HG03066 (cell line): ENCODE data around the gene RAB7A.
"Not testable (repeated sequence)": the region's sequence is repeated elsewhere in the genome, so short reads cannot be mapped to it uniquely, and the experiment has no call there.

Experiments
- ATAC-seq: cut with Tn5 transposase; IDR thresholded peaks from one replicate; pipeline ENCODE4 v1.9.1; 2021; ENCODE audit warnings: low read depth; ENCODE audit not compliant: unreplicated experiment

Gene RAB7A

DNA sequence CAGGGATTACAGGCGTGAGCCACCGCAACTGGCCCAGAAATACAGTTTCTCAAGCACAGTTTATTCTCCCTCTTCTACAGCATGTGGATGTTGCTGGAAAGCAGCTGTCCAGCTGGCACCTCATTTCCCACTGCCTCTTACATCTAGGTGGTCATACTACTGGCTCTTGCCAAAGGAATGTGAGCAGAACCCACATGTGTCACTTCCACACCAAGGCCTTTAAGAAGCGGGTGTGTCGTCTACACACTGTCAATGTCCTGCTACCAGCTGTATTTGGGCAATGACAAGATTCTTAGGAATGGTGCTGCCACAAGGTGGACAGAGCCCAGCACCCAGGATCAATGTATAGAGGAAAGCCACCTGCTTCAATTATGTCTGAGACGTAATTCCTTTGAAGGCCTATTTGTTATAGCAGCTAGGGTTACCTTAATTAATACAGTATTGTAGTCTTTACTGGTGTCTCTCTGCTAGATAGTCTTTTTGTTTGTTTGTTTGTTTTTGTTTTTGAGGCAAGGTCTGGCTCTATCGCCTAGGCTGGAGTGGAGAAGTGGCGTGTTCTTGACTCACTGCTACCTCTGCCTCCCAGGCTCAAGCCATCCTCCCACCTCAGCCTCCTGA lies 15.1 kb upstream of the RAB7A start:
- ATAC-seq = no peak

DNA sequence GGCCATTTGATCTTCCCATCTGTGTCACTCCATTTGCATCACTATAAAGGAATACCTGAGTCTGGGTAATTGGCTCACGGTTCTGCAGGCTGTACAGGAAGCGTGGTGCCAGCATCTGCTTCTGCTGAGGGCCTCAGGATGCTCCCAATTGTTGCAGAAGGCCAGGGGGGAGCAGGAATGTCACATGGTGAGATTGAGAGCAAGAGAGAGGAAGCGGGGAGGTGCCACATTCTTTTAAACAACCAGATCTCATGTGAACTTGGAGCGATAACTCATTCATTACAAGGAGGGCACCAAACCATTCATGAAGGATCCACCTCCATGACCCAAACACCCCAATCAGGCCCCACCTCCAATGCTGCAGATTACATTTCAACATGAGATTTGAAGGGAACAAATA lies 13.1 kb upstream of the RAB7A start:
- ATAC-seq = no peak

DNA sequence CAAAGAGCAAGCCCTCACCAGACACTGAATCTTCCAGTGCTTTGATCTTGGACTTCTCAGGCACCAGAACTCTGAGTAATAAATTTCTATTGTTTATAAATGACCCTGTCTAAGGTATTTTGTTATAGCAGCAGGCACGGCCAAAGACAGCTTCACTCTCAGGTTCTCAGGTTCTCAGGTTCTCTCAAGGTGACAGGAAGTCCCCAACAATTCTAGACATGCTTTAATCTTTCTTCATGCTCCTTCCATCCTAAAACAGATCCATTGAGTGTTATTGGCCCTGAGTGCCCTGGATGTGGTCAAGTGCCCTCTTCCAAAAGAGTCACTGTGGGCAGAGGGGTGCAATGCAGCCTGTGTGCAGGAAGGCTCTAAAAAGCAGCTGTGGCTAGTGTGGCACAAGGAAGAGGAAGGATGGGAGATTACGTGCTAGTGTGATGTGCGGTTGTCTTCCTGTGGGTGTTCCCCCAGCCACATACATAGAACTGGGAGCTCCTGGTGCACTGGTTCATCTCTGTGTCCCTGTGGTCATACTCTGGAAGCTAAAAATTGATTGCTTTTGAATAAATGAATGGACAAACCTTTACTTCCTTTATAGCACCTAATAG lies 11.0 kb upstream of the RAB7A start:
- ATAC-seq = no peak

DNA sequence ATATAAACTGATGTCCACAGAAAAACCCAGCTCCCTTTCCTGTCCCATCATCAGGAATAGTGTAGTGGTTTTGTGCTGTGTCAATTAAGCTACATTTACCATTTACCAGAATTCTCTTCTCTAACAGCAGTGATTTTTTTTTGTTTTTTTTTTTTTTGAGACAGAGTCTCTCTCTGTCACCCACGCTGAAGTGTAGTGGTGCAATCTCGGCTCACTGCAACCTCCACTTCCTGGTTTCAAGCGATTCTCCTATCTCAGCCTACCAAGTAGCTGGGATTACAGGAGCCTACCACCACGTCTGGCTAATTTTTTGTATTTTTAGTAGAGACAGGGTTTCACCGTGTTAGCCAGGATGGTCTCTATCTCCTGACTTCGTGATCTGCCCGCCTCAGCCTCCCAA lies 7.1 kb upstream of the RAB7A start:
- ATAC-seq = not testable (repeated sequence)

DNA sequence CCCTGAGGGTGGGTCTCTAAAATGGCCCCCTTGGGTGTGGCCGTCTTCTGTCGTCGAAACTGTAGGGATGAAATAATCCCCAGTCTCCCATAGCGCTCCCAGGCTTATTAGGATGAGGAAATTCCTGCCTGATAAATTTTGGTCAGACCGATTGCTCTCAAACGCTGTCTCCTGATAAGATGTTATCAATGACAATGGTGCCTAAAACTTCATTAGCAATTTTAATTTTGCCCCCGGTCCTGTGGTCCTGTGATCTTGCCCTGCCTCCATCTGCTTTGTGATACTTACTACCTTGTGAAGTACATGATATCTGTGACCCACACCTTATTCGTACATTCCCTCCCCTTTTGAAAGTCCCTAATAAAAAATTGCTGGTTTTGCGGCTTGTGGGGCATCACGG lies 5.1 kb upstream of the RAB7A start:
- no peak for ATAC-seq

- ATAC-seq = no peak
Observed at GRCh38 chr3:128723477-128723876, 2.5 kb upstream of the RAB7A start.

DNA sequence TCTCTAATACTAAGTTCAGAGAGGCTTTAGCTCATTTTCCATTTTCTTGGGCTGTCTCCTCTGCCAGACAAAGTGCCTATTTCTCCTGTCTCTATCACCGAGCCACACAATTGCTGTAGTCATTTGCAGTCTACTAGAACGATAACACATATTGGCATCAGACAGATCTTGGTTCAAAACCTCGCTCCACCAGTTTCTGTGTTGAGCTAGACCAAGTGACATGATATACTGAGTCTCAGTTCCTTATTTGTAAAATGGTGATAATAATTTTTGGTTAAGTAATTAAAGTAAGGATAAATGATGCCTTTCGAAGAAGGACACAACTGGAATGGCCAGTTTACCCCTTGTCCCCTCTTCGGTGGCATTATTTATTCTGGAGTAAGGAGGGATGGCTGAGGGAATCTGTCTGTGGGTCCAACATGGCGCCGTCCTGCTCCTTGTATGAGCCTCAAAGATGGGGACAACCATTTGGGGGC lies 398 bp upstream of the RAB7A start:
- peak; percentile 30 for ATAC-seq

DNA sequence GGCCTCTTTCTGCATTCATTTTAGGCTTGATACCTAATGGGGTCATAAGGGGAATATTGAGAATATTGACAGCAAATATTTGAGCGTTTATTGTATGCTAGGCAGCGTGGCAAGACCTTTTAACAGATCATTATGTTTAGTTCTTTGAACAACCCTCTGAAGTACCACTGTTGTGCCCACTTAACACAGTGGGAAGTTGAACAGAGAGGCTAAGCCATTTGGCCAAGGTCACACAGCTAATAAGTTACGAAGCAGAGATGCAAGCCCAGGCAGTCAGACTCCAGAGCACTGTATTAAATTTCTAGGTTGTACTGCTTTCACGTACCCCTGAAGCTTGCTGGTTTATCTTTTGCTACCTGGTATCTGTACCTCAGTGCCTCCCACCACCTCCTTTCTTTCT lies 1.1 kb downstream of the RAB7A start:
- ATAC-seq = no peak

GRCh38 chr3:128727485-128727884 lies 1.5 kb downstream of the RAB7A start:
- ATAC-seq = no peak

DNA sequence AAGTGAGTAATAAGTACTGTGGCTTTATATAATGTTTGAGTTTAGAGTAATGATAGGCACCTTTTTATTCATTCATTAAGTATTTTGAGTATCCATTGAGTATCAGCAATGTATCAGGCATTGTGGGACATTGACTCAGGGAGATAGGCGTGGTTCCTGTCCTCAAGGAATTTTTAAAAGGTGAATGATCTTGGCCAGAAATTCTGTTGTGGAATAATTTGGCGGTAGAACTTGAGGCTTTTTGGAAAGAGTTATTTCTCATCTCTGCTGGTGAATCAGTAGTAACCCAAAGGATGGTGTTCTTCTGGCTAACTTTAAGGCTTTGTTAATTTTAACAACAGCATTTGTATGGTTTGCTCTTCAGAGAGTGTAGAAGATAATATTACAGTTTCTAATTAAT lies 2.0 kb downstream of the RAB7A start:
- ATAC-seq = no peak

DNA sequence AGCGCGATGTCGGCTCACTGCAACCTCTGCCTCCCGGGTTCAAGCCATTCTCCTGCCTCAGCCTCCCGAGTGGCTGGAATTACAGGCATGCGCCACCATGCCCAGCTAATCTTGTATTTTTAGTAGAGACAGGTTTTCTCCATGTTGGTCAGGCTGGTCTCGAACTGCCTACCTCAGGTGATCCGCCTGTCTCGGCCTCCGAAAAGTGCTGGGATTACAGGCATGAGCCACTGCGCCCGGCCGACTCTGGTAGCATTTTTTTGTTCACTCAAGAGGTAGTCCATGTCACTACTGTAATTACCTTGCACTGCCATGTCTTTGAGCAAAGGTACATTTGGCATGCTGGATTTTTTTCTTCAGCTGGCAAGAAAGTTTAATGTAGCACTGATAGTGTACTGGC lies 2.5 kb downstream of the RAB7A start:
- not testable (repeated sequence) for ATAC-seq

DNA sequence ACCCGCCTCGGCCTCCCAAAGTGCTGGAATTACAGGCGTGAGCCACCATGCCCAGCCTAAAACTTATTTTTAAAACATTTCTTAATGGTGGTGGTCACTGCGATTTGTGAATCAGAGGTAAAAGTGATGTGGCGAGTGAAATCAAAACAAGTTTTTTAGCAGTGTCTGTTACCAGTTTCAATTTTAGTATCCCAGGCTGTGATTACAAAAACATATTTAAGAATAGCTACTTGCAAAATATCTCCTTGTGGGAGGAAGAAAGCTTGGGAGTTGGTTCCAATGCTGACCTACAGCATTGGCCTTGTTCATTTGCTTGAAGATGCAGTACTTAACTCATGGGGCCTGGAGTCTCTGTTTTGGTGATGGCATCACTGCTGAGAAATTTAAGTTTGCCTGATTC lies 4.5 kb downstream of the RAB7A start:
- no peak for ATAC-seq

DNA sequence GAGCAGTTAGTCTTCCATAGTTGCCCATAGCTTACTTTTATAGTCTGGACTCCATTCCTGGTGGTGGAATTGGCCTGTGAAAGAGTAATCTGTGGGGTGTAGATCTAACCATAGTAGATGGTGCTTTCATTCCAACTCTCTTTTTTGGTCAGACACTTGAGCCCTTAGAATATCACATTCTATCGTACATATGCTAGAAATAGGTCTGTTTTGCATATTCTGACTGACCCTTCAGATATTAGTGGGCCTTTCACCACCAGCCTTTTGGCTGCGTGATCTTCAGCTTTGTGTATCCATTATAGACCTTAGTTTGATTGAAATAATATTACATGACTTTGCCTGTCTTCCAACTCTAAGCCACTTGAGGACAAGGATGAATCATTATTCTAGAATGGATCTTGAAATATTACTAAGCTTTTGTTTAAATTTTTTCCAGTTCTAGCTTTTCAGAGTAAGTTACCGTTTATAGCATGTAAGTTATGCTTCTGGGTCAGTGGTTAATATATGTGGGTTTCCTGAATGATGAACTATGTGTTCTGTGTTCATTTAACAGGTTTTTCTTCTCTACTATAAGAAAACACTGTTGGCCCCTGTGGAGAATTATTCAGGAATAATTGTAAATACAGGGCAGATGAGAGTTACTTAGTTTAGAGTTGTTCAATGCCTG lies 8.7 kb downstream of the RAB7A start:
- no peak for ATAC-seq

DNA sequence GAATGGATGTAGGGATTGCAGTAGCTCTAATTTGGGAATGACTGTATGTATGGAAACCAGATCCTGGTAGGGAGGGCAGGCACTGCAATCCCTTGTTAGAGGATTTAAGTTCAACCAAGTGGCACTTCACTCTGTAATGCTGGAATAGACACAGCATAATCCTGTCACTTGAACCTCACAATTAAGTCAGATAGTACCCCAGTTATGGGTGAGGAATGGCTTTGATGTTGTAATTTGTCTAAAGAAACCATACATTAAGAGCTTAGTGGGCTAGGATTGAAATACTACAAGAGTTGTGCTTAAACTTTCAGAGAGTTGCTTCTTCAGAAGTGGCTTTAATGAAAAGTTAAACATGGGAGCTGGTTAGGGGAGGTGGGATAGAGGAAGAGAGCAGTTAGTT lies 9.3 kb downstream of the RAB7A start:
- ATAC-seq = no peak

GRCh38 chr3:128735884-128736283 lies 9.9 kb downstream of the RAB7A start:
- ATAC-seq = no peak

DNA sequence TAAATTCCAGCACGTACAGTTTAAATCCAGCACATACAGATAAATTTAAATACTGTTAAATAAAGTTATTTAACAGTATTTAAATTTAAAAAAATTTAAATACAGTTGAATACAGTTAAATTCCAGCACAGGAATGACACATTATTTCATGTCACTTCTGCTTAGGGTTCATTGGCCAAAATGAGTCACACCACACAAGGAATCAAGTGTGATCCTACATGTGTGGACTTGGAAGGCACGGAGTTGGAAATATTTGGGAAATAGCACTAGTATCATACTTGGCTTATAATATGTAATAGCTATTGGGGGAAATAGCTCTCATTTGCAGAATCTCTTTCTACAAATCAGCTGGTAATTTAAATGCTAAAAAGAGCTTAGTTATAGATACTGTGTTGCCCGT lies 10.6 kb downstream of the RAB7A start:
- no peak for ATAC-seq

- ATAC-seq = no peak
Observed at GRCh38 chr3:128740621-128741020, 14.6 kb downstream of the RAB7A start.

DNA sequence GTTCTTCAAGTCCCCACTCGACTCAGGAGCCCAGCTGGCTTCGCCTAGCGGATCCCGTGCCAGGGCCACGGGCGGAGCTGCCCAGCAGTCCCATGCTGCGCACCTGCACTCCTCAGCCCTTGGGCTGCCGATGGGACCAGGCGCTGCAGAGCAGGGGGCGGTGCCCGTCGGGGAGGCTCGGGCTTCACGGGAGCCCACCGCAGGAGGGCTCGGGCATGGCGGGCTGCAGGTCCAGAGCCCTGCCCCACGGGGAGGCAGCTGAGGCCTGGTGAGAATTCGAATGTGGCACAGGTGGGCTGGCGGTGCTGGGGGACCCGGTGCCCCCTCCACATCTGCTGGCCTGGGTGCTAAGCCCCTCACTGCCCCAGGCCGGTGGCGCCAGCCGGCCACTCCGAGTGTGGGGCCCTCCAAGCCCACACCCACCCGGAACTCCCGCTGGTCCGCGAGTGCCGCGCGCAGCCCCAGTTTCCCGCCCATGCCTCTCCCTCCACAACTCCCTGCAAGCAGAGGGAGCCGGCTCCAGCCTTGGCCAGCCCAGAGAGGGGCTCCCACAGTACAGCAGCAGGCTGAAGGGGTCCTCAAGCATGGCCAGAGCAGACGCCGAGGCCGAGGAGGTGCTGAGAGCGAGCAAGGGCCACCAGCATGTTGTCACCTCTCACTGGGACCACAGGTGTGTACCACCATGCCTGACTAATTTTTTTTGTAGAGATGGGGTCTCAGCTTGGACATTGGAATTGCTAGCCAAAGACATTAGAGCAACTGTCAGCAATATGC lies 17.0 kb downstream of the RAB7A start:
- ATAC-seq = no peak

GRCh38 chr3:128745742-128746141 lies 19.8 kb downstream of the RAB7A start:
- no peak for ATAC-seq

DNA sequence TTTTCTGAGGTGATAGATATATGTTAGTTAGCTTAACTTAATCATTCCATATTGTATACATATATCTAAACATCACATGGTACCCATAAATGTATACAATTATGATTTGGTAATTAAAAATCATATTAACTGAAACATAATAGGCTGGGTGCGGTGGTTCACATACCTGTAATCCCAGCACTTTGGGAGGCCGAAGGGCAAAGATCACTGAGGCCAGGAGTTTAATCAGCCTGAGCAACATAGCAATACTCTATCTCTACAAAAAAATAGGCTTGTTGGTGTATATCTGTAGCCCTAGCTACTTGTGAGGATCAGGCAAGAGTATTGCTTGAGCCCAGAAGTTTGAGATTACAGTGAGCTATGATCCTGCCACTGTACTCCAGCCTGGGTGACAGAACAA lies 20.9 kb downstream of the RAB7A start:
- no peak for ATAC-seq

- ATAC-seq = no peak
Observed at GRCh38 chr3:128748557-128748956, 22.6 kb downstream of the RAB7A start.
